Neural cell (in vitro differentiated cells): ENCODE measurements around the gene GINS3. TPM values are rescaled to one million over a fixed set of nuclear protein-coding genes. Genes with fewer than 3 reads are reported as not detected.

Experiments
- H2AFZ ChIP-seq: fragments of 200-600, 300-800 bp; sonication (generic), shearing (Covaris generic); 2 replicates; pipeline ENCODE4 v1.6.0; 2014; ENCODE audit warnings: low read depth, mild to moderate bottlenecking, antibody characterized with exemption, low read length, moderate library complexity
- H3F3A ChIP-seq: fragments of 200-600 bp; shearing (Covaris generic); 2 replicates; pipeline ENCODE4 v1.6.1; 2016; ENCODE audit warnings: mild to moderate bottlenecking, moderate library complexity, mixed read lengths, antibody characterized with exemption, low read length; ENCODE audit not compliant: insufficient read depth, poor library complexity, severe bottlenecking
- H3K27ac ChIP-seq: fragments of 200-600, 300-800 bp; sonication (generic), shearing (Covaris generic); 2 replicates; pipeline ENCODE4 v1.5.1; 2014; ENCODE audit warnings: mild to moderate bottlenecking, low read length, moderate library complexity
- H3K27me3 ChIP-seq: fragments of 300-800, 200-600 bp; sonication (generic), shearing (Covaris generic); 2 replicates; pipeline ENCODE4 v1.6.0; 2014; ENCODE audit warnings: mild to moderate bottlenecking, low read depth, low read length, moderate library complexity; ENCODE audit not compliant: insufficient read depth
- H3K36me3 ChIP-seq: fragments of 300-800, 200-600 bp; sonication (generic), shearing (Covaris generic); 2 replicates; pipeline ENCODE4 v1.5.1; 2014; ENCODE audit warnings: mild to moderate bottlenecking, antibody characterized with exemption, low read length, moderate library complexity; ENCODE audit not compliant: insufficient read depth
- H3K4me2 ChIP-seq: fragments of 300-800, 200-600 bp; sonication (generic), shearing (Covaris generic); 2 replicates; pipeline ENCODE4 v1.6.0; 2014; ENCODE audit warnings: mild to moderate bottlenecking, low read length
- H3K4me3 ChIP-seq: fragments of 300-800, 200-600 bp; sonication (generic), shearing (Covaris generic); 2 replicates; pipeline ENCODE4 v1.5.1; 2014; ENCODE audit warnings: mild to moderate bottlenecking, low read length, moderate library complexity
- H3K79me2 ChIP-seq: fragments of 200-600 bp; shearing (Covaris generic); replicated peaks from 2 replicates; pipeline ENCODE4 v1.6.0; 2014; ENCODE audit warnings: mild to moderate bottlenecking, low read length, moderate library complexity; ENCODE audit not compliant: insufficient read depth
- H3K9ac ChIP-seq: fragments of 300-800, 200-600 bp; sonication (generic), shearing (Covaris generic); 2 replicates; pipeline ENCODE4 v1.6.1; 2016; ENCODE audit warnings: mild to moderate bottlenecking, low read length, mixed read lengths
- H3K9me2 ChIP-seq: fragments of 200-600 bp; shearing (Covaris generic); 2 replicates; pipeline ENCODE4 v1.6.1; 2016; ENCODE audit warnings: mild to moderate bottlenecking, low read length, mixed read lengths; ENCODE audit not compliant: insufficient read depth
- H3K9me3 ChIP-seq: fragments of 200-600, 300-800 bp; sonication (generic), shearing (Covaris generic); 2 replicates; pipeline ENCODE4 v1.6.1; 2016; ENCODE audit warnings: mild to moderate bottlenecking, mixed run types, low read length, moderate library complexity, mixed read lengths
- H4K20me1 ChIP-seq: fragments of 200-600 bp; shearing (Covaris generic); 2 replicates; pipeline ENCODE4 v1.6.1; 2016; ENCODE audit warnings: mild to moderate bottlenecking, mixed run types; ENCODE audit not compliant: insufficient read depth
- CTCF ChIP-seq: fragments of 450-650 bp; IDR thresholded peaks from 2 replicates; pipeline ENCODE4 v1.5.1; 2014; ENCODE audit warnings: antibody characterized with exemption, mild to moderate bottlenecking, moderate library complexity; ENCODE audit not compliant: poor library complexity, severe bottlenecking
- EP300 ChIP-seq: fragments of 450-650 bp; conservative IDR thresholded peaks from 2 replicates; pipeline ENCODE4 v1.6.1; 2014; ENCODE audit warnings: antibody characterized with exemption, mild to moderate bottlenecking, moderate library complexity; ENCODE audit not compliant: poor library complexity, severe bottlenecking
- EZH2 ChIP-seq: fragments of 200-600, 300-800 bp; shearing (Covaris generic), sonication (generic); IDR thresholded peaks from 2 replicates; pipeline ENCODE4 v1.6.1; 2014; ENCODE audit warnings: antibody characterized with exemption, low read length, borderline replicate concordance, mild to moderate bottlenecking; ENCODE audit not compliant: insufficient read depth, poor library complexity, severe bottlenecking
- MXI1 ChIP-seq: fragments of 450-650 bp; conservative IDR thresholded peaks from 2 replicates; pipeline ENCODE4 v1.6.1; 2014; ENCODE audit warnings: antibody characterized with exemption, mild to moderate bottlenecking; ENCODE audit not compliant: poor library complexity, severe bottlenecking
- POLR2AphosphoS5 ChIP-seq: IDR thresholded peaks from 2 replicates; pipeline ENCODE4 v1.6.1; 2012
- RAD21 ChIP-seq: fragments of 450-650 bp; conservative IDR thresholded peaks from 2 replicates; pipeline ENCODE4 v1.6.1; 2014; ENCODE audit warnings: antibody characterized with exemption, mild to moderate bottlenecking, moderate library complexity
- REST ChIP-seq: IDR thresholded peaks from 2 replicates; pipeline ENCODE4 v1.6.1; 2012; ENCODE audit warnings: borderline replicate concordance
- SMC3 ChIP-seq: fragments of 450-650 bp; conservative IDR thresholded peaks from 2 replicates; pipeline ENCODE4 v1.6.1; 2014; ENCODE audit warnings: antibody characterized with exemption, mild to moderate bottlenecking, moderate library complexity; ENCODE audit not compliant: poor library complexity
- TAF1 ChIP-seq: IDR thresholded peaks from 2 replicates; pipeline ENCODE4 v1.6.1; 2012; ENCODE audit warnings: low read depth
- polyA plus RNA-seq: library from polyadenylated mRNA; depleted of rRNA; stranded (reverse); fragments of >200 nt; gene quantifications from 2 replicates; pipeline ENCODE4 v1.2.3, GENCODE V29; 2014

The GINS3 gene
- polyA plus RNA-seq, 1 donor from 2014 or later: 4.3 TPM

DNA sequence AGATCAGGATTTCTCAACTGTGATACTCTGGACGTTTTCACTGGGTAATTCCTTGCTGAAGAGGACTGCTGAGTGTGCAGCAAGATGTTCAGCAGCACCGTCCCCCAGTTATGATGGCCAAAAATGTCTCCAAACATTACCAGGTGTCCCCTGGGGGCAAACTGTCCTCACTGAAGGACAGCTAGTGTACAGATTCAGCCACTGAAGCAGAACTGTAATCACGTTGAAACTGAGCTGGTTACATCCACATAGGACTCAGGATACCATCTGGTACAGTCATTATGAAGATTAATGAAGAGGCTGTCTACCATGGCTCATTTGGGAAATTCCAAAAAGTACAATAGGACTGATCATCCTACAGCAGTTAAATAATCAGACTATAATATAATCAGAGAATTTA lies 43.3 kb upstream of the GINS3 start:
- H3K4me2 ChIP-seq: no peak overlapping the region
- no peak overlapping the region for H3K4me3 ChIP-seq
- no peak overlapping the region for H2AFZ ChIP-seq
- H3K27ac ChIP-seq: no peak overlapping the region
- H3K27me3 ChIP-seq: no peaks in the 10 kb centered on the region
- no peaks in the 10 kb centered on the region for H3K9me3 ChIP-seq
- no peaks in the 10 kb centered on the region for H3F3A ChIP-seq
- no peaks in the 10 kb centered on the region for H3K9me2 ChIP-seq
- H3K36me3 ChIP-seq: no peaks in the 10 kb centered on the region
- H3K9ac ChIP-seq: no peak overlapping the region
- H4K20me1 ChIP-seq: no peaks in the 10 kb centered on the region
- TF ChIP-seq POLR2AphosphoS5: no peak
- no peak for TF ChIP-seq EZH2
- no peak for TF ChIP-seq EP300
- no peaks in the 10 kb centered on the region for H3K79me2 ChIP-seq

- H3K27me3 ChIP-seq: no peaks in the 10 kb centered on the region
- no peak overlapping the region for H3K4me3 ChIP-seq
- no peak for TF ChIP-seq CTCF
- no peak for TF ChIP-seq POLR2AphosphoS5
- TF ChIP-seq EP300: no peak
- no peak for TF ChIP-seq RAD21
- TF ChIP-seq MXI1: no peak
- TF ChIP-seq TAF1: no peak
- no peak for TF ChIP-seq EZH2
- no peak for TF ChIP-seq REST
- no peak for TF ChIP-seq SMC3
- H2AFZ ChIP-seq: no peak overlapping the region
- H3K79me2 ChIP-seq: no peaks in the 10 kb centered on the region
- no peak overlapping the region for H3K4me2 ChIP-seq
- H3K9ac ChIP-seq: no peak overlapping the region
- H4K20me1 ChIP-seq: no peaks in the 10 kb centered on the region
- H3F3A ChIP-seq: no peaks in the 10 kb centered on the region
- H3K27ac ChIP-seq: no peak overlapping the region
- no peaks in the 10 kb centered on the region for H3K36me3 ChIP-seq
- H3K9me2 ChIP-seq: no peaks in the 10 kb centered on the region
- H3K9me3 ChIP-seq: peaks cover 4% of the 10 kb centered on the region
Observed at GRCh38 chr16:58352690-58353089, 39.6 kb upstream of the GINS3 start.
